Kidney glomerular epithelial cell (primary cell): Measurements from ENCODE around the gene IGDCC3.
A peak's percentile ranks its signal among the peaks of the same experiment; 100 is the strongest.

Experiments
- DNase-seq: peaks from one replicate; lab custom pipeline; 2025; lab: John Stamatoyannopoulos, UW

The IGDCC3 gene

GRCh38 chr15:65377976-65378366 is at the start of gene IGDCC3:
IGDCC3 (minus strand) TSS chr15:65378002; CDS start chr15:65377788, 214 bp downstream.
- no peak for DNase-seq

DNA sequence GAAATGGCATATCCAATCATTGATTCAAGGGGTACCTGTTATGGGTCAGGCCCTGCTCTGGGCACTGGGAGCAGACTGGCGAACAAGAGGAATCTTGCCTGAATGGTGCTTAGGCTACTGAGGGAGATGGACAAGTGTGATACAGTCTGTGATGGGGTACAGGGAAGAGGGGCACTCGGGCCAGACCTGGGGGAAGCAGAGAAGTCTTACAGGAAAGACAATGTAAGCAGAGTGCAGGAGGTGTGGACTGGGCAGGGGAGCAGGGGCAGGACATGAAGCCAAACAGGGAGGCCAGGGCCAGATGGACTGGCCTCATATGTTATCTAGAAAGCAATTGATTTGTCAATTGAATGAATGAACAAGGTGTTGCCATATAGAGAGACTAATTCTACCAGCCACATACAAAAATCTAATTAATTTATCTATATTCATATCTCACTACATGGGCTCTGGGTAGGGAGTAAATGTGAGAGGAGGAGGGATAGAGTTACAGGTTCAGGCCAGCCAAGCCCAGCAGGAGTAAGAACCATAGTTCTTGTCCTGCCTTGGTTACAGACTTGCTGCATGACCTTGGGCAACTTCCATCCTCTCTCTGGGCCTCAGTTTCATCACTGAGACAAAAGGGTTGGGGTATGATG is 48.5 kb upstream of the IGDCC3 start:
- DNase-seq: no peak

- no peak for DNase-seq
These were observed 46.9 kb upstream of the IGDCC3 start for GRCh38 chr15:65424683-65425082.

- DNase-seq: no peak
These were observed 46.3 kb upstream of the IGDCC3 start for GRCh38 chr15:65423976-65424679.

DNA sequence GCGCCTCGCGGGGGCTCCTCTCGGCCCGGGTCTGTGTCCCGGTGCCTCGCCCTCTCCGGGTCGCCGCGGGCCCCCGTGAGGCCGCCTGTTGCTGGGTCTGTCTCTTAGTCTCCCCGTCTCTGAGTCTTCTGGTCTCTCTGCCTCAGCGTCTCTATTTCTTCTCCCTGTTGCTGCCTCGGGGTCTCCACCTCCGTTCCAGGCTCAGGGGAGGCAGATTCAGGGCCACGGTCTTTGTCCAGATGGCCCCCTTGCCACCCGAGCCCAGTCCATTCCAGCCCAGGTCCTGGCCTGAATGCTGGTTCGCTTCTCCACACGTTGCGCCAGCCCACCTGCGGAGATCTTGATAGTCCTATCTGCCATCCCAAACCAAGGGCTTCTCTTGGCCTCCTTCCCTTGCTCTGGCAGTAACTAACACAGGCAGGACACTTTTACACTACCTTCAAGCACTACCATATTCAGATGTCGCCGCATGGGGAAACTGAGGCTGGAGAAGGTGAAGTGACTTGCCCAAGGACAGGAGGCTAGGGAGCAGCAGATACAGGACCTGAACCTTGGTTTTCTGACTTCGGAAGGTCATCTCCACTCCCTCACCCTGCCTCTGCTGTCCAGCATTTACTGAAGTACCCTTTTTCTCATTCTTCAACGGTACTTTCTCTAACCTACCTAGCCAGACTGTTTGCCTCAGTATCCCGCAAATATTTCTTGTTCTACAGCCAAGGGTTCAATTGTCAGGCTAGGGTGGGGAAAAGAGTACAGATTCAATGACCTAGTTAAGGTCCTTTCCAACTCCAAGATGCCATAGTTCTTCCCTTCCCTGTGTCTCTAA is 45.6 kb upstream of the IGDCC3 start:
- no peak for DNase-seq

GRCh38 chr15:65421360-65422215 is 43.8 kb upstream of the IGDCC3 start:
- no peak for DNase-seq

DNA sequence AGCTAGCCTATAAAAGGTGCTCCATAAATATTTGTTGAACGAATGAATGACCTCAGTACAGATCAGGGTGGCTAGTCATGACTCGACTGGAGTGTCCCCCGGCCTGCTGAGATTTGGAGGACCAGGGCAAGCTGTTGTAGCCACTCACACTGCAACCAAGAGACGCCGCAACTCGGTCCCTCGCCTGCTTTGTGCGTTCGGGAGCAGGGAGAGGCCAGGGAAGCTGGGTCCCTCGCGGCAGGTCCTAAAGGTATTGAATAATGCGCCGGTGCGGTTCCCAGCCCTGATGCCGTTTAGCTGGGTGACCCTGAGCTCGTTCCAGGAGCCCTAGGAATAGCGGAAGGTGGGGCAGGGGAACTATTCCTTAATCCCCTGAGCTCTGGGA is 43.2 kb upstream of the IGDCC3 start:
- no peak for DNase-seq

GRCh38 chr15:65418596-65418995 is 40.8 kb upstream of the IGDCC3 start:
- no peak for DNase-seq

DNA sequence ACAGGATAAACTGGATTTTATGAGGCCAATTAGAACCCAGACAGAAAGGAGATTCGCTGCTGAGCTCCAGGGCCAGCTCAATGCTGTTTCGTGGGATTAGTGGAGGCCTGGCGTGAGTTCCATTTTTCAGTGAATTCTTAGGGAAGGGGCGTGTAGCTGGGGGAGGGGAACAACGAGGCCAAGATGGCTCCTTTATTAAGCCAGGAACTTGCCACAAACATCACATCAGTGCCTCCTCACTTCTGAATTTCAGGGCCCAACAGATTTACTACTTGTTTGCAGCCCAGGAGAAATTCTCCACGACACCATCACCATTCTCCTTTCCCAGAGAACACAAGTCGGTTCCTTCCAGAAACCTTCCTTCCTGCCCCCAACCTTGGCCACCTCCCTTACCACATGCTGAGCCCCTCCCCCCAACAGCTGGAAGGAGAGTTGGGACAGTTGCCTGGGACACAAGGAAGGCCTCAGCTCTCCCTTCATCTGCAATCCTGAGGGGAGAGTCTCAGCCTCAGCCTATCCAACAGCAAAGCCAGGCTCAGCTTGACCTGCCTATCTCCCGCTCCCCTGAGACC is 39.1 kb upstream of the IGDCC3 start:
- no peak for DNase-seq

DNA sequence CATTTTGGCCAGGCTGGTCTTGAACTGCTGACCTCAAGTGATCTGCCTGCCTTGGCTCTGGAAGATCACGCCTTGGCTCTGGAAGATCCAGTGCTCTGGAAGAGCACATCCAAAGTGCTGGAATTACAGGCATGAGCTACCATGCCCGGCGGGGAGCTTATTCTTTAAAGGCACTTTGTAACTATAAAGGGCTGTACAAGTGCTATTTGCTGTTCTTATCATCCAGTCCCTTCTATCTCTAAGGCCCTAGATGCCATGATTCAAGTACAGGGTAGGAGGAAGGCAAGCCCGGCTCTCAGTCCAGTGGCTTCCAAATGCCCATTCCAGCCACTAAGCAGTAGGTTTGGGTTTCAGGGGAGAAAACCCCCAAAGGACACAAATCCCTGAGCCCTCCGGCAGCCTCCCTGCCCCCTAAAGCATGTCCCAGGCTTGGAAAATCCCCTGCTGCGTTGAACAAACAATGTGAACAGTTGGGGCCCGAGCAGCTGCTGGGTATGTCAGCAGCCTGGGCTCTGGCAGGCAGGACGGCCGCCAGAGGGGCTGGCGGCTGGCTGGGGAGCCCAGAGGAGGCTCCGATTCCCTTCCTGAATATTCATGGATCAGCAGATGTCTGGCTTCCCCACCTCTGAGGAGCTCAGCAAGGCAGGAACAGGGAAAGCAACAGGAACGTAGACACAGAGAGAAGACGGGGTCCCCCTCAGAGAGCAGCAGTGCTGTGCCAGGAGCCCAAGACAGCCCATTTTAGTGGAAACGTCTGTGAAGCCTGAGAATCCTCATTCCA is 37.2 kb upstream of the IGDCC3 start:
- peak; percentile 11 for DNase-seq

DNA sequence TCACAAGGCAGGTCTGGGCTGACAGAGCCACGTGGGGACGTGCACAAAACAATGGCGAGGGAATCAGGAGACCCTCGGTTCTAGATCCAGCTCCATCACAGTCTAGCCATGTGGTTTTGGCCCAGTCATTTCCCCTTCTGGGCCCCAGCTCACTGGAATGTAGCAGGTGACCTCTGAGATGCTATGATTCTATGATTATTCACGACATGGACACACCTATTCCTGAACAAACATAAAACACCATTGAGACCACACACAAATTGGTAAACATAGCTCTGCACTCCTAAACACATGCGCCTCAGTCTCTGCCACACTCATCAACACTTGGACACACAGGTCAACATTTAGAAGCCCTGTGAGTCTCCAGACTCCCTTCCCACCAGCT is 36.0 kb upstream of the IGDCC3 start:
- DNase-seq: no peak

DNA sequence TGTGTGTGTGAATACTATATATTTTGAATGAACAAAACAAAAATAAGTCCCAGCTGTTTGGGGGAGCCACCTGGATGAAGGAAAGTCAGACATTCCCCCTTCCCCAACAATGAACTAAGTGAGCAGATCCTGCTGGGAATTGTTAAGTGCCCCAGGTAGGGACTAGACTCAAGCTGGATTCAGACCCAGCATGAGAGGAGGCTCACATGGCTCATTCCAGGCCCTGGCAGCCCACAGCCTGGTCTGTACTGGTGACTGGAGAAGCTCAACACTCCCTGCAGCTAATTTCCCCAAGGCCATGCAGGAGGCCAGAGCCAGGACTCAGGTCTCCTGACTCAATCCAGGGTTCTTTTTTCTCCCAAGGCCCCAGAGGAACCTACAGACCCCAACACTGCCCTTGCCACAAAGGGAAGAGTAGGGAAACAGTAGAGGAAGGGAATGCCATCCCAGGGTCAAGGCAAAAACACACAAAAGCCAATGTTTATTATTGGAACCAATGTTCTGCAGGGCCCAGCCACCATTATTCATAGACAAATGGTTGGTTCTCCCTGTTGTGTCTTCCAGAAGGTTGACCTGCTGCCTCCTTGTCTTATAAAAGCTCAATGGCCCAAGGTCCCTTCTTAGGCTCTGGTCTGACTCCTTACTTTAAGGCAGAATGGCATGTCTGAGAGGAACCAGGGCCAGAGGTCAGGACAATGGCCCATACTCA is 35.4 kb upstream of the IGDCC3 start:
- DNase-seq: no peak

DNA sequence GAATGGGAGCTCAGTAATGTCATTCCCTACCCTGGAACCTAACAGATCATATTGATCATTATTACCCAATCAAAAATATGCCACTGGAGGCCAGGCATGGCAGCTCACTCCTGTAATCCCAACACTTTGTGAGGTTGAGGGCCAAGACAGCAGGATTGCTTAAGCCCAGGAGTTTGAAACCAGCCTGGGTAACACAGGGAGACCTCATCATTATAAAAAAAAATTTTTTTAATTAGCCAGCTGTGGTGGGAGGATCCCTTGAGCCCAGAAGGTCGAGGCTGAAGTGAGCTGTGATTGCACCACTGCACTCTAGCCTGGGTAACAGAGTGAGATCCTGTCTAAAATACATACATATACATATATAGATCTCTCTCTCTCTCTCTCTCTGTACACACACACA is 34.8 kb upstream of the IGDCC3 start:
- no peak for DNase-seq

- DNase-seq: peak; percentile 86
These were observed 33.8 kb upstream of the IGDCC3 start for GRCh38 chr15:65411465-65412071.

GRCh38 chr15:65410972-65411371 is 33.2 kb upstream of the IGDCC3 start:
- no peak for DNase-seq

DNA sequence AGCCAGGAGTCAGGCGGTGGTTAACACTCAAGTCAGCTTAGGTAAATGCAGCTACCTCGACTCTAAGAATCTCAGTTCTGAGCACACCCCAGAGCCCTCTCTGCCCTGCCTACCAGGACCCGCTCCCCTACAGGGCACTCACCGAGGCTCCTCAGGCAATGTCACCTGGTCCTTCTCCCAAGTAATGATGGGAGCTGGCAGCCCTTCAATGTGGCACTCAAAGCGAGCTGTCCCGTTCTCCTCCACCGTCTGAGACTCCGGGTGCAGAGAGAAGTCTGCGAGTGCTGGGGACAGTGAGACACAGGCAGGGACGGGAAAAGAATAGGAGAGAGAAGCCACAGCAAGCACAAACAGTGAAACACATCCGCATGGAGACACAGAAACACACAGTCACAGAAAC is 32.2 kb upstream of the IGDCC3 start:
- DNase-seq: no peak

GRCh38 chr15:65409036-65409631 is 31.3 kb upstream of the IGDCC3 start:
- peak; percentile 61 for DNase-seq

GRCh38 chr15:65408324-65409035 is 30.7 kb upstream of the IGDCC3 start:
- DNase-seq: no peak
